SK-N-DZ (cell line): Measurements from ENCODE around the gene NAIP. TPM values are rescaled to one million over a fixed set of nuclear protein-coding genes. Genes with fewer than 3 reads are reported as not detected.
"Not testable (repeated sequence)": the region's sequence is repeated elsewhere in the genome, so short reads cannot be mapped to it uniquely, and the experiment has no call there.

Experiments used
- DNase-seq: peaks from one replicate; pipeline ENCODE4 v3.0.0-alpha.2; 2015; ENCODE audit warnings: low spot score
- polyA plus RNA-seq, 2 experiments: library from polyadenylated mRNA; depleted of rRNA; stranded (reverse); fragments of >200 nt; gene quantifications; 2 replicates each; pipeline ENCODE4 v1.2.3, GENCODE V29; 2014

NAIP gene, protein sequence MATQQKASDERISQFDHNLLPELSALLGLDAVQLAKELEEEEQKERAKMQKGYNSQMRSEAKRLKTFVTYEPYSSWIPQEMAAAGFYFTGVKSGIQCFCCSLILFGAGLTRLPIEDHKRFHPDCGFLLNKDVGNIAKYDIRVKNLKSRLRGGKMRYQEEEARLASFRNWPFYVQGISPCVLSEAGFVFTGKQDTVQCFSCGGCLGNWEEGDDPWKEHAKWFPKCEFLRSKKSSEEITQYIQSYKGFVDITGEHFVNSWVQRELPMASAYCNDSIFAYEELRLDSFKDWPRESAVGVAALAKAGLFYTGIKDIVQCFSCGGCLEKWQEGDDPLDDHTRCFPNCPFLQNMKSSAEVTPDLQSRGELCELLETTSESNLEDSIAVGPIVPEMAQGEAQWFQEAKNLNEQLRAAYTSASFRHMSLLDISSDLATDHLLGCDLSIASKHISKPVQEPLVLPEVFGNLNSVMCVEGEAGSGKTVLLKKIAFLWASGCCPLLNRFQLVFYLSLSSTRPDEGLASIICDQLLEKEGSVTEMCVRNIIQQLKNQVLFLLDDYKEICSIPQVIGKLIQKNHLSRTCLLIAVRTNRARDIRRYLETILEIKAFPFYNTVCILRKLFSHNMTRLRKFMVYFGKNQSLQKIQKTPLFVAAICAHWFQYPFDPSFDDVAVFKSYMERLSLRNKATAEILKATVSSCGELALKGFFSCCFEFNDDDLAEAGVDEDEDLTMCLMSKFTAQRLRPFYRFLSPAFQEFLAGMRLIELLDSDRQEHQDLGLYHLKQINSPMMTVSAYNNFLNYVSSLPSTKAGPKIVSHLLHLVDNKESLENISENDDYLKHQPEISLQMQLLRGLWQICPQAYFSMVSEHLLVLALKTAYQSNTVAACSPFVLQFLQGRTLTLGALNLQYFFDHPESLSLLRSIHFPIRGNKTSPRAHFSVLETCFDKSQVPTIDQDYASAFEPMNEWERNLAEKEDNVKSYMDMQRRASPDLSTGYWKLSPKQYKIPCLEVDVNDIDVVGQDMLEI (N-terminal part only)
- polyA plus RNA-seq (2014; cell fraction: cytosol; rRNA removed) = 10.8 and 12.5 TPM in 2 replicates
- polyA plus RNA-seq (2014; cell fraction: nucleus; rRNA removed) = 25.9 and 34.3 TPM in 2 replicates

DNA sequence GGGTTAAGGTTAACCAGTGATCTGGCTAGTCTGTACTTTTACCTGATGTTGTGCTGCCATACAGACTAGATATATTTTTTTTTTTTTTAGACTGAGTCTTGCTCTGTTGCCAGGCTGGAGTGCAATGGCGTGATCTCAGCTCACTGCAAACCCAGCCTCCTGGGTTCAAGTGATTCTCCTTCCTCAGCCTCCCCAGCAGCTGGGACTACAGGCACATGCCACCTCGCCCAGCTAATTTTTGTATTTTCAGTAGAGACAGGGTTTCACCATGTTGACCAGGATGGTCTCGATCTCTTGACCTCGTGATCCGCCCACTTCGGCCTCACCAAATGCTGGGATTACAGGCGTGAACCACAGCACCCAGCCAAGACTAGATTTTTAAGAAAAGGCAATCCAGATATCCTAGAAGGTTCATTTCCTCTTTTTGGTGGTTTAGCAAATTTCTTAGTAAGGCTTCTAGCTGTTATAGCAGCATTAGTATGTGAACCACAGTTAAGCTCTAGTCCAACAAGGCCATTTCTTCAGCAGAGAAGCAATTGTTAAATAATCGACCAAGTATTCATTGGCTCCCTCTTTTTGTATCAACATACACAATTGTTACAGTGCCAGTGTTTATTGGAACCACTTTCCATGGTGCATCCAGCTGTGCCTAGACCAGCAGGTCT, at the start of gene NAIP:
Gene NAIP (minus strand): TSS at position 51 of the 665 bp plus-strand sequence. CDS start 12,424 bp downstream, outside the sequence.
- DNase-seq = not testable (repeated sequence)

GRCh38 chr5:71067262-71067928, 42.3 kb upstream of the NAIP start, which contains the start of gene GTF2H2:
TSS of gene GTF2H2 (minus strand) at chr5:71067676. CDS start at chr5:71062763, 4,913 bp downstream.
- not testable (repeated sequence) for DNase-seq

- DNase-seq = not testable (repeated sequence)
Measured at GRCh38 chr5:71061322-71061721, 36.2 kb upstream of the NAIP start.

DNA sequence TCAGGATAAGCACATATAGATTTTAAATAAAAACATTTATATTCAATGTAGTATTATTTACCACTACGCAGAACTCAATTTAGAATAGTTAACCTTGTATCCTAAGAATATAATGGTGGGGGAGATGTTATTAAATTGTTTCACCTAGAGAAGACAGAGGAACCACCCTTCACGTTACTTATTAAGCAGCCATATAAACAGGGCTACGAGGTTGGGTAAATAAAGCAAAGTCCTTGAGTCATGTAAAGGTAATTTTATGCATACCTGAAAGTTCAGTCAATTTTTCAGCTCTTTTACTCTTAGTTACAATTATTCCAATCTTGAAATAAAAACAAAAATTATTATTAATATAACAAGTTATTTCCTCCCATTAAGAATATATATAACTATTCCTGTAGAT, 34.3 kb upstream of the NAIP start:
- not testable (repeated sequence) for DNase-seq

- not testable (repeated sequence) for DNase-seq
Measured at GRCh38 chr5:71044808-71045207, 19.7 kb upstream of the NAIP start.

DNA sequence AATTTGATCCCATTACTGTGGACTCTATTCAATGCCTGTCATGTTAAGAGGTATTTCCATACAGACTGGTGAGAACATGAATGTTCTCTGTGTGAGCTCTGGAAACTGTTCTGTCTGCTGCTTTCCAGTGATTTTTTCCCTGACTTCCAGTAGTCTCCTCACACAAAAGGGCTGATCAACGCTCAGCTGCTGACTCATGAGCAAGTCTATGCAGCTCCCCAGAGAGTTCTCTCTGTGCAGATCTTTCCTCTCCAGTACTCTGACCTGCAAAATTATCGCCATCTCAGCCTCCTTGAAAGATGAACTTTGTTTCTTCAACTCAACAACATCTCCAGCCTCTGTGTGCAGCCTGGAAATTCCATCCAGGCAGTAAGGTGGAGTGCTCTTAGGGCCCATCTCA, 19.0 kb upstream of the NAIP start:
- not testable (repeated sequence) for DNase-seq

- DNase-seq = not testable (repeated sequence)
Measured at GRCh38 chr5:71031046-71031776, 6.1 kb upstream of the NAIP start.

DNA sequence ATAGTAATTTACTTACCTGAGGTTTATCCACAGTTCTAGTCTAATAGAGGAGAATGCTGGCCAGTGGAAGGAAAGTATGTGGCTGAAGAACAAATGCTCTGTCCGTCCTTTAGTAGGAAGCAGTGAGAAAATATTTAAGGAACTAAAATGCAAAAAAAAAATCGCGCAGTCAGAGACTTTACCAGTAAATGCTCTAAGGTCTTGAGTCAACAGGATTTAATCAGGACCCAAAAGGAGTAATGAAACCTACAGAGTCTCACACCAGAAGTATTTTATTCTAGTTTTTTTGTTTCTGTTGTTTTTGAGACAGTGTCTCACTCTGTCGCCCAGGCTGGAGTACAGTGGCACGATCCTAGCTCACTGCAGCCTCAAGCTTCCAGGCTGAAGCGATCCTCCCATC, 4.5 kb downstream of the NAIP start:
- DNase-seq = not testable (repeated sequence)

- DNase-seq = not testable (repeated sequence)
Measured at GRCh38 chr5:71018376-71019005, 6.6 kb downstream of the NAIP start.

GRCh38 chr5:71014176-71014575, 11.0 kb downstream of the NAIP start:
- DNase-seq = peak; percentile 0

DNA sequence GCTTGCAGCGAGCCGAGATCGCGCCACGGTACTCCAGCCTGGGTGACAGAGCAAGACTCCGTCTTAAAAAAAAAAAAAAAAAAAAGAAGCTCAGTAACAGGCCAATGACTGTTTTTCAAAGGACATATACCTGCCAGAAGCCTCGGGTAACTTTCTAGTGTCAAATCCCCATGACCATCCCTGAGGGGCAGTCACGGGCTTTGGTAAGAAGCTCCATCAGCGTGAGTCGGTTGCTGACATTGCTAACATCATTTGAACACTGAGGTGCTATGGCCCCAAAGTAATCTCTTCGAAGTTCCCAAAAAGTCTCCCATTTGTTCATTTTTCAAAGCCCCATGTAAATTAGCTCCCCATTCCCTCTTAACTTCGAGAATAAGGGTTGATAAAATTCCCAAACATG, 11.6 kb downstream of the NAIP start:
- peak; percentile 10 for DNase-seq

- DNase-seq = peak; percentile 1
Measured at GRCh38 chr5:71011194-71011792, 13.8 kb downstream of the NAIP start.

GRCh38 chr5:71006983-71007382, 18.2 kb downstream of the NAIP start:
- not testable (repeated sequence) for DNase-seq

DNA sequence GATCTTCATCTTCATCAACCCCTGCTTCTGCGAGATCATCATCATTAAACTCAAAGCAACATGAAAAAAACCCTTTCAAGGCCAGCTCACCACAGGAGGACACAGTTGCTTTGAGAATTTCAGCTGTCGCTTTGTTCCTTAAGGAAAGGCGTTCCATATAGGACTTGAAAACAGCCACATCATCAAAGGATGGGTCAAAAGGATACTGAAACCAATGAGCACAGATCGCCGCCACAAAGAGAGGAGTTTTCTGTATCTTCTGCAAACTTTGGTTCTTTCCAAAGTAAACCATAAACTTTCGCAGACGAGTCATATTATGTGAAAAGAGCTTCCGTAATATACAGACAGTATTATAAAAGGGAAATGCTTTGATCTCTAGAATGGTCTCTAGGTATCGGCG, 40.3 kb downstream of the NAIP start:
- not testable (repeated sequence) for DNase-seq

DNA sequence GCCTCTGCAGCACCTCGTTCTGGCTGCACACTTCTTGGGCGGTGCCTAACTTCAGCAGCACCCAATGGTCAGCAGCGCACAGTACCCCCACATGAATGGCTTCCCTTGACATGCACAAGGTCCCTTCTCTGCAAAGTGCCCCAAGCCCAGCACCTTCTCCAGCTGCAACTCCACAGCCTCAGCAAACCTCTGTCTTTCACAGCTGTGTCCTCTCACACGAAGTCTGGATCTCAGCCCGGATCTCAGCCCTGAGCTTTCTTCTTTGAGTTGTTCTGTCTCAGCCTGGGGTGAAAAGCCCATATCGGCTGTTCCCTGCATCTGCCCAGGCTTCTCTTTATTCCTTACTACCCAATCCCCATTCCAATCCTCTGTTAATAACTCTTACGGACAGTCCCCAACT, 57.9 kb downstream of the NAIP start:
- not testable (repeated sequence) for DNase-seq

GRCh38 chr5:70964531-70964930, 60.6 kb downstream of the NAIP start:
- not testable (repeated sequence) for DNase-seq

- DNase-seq = not testable (repeated sequence)
Measured at GRCh38 chr5:70953068-70953467, 72.1 kb downstream of the NAIP start.

- not testable (repeated sequence) for DNase-seq
Measured at GRCh38 chr5:70932560-70932959, 92.6 kb downstream of the NAIP start.
